Spinal cord (tissue), 10 donors: Measurements from ENCODE around the gene MZT2A. TPM values are rescaled to one million over a fixed set of nuclear protein-coding genes. Genes with fewer than 3 reads are reported as not detected.
"Not testable (repeated sequence)": the region's sequence is repeated elsewhere in the genome, so short reads cannot be mapped to it uniquely, and the experiment has no call there.

Experiments
- DNase-seq, 6 donors: peaks; one replicate each; pipeline versions ENCODE4 v3.0.0 to v3.0.0-alpha.2; 2013 to 2015; ENCODE audit warnings: low spot score in 6 of 6, low read depth in 4 of 6
- H3K27ac ChIP-seq: one replicate; pipeline ENCODE4 v1.5.1; 2013; ENCODE audit warnings: low read depth, low read length, control low read depth
- H3K27me3 ChIP-seq: one replicate; pipeline ENCODE4 v1.6.1; 2013; ENCODE audit warnings: low read length; ENCODE audit not compliant: control insufficient read depth, insufficient read depth
- H3K36me3 ChIP-seq: one replicate; pipeline ENCODE4 v1.6.1; 2013; ENCODE audit warnings: low read length; ENCODE audit not compliant: control insufficient read depth, insufficient read depth
- H3K4me1 ChIP-seq: one replicate; pipeline ENCODE4 v1.6.1; 2013; ENCODE audit warnings: low read length; ENCODE audit not compliant: control insufficient read depth, insufficient read depth
- H3K4me3 ChIP-seq: one replicate; pipeline ENCODE4 v1.5.1; 2013; ENCODE audit warnings: low read depth, low read length, control low read depth
- H3K9me3 ChIP-seq: one replicate; pipeline ENCODE4 v1.6.1; 2013; ENCODE audit warnings: low read length; ENCODE audit not compliant: control insufficient read depth, insufficient read depth
- WGBS: methylation state at CpG from one replicate; pipeline ENCODE4 v1.1.5; 2013; ENCODE audit warnings: missing lambda C conversion rate; ENCODE audit not compliant: insufficient coverage; 5-methylcytosine and 5-hydroxymethylcytosine counted together
- polyA plus RNA-seq, 2 donors: library from polyadenylated mRNA; unstranded; fragments of 120-200 nt; gene quantifications; one replicate each; pipeline ENCODE4 v1.2.1, GENCODE V29; 2013; ENCODE audit not compliant: insufficient read length in 2 of 2
- total RNA-seq, 2 donors: library from RNA; depleted of rRNA in 1 of 2; stranded (reverse); fragments of 120-200 nt in 1 of 2; fragments of >200 nt in 1 of 2; gene quantifications; one replicate each; pipeline versions ENCODE4 v1.2.3 to v1.2.4, GENCODE V29; 2013 to 2014
- donor health status: healthy.

The MZT2A gene
- total and polyA plus RNA-seq, 4 donors, result 31.6 to 129 (median 103) TPM

GRCh38 chr2:131471624-131472023 is 20.6 kb downstream of the MZT2A start:
- not testable (repeated sequence) for H3K4me3 ChIP-seq, H3K27ac ChIP-seq, H3K9me3 ChIP-seq, DNase-seq, H3K27me3 ChIP-seq, H3K4me1 ChIP-seq
- WGBS, result no CpG with 5 or more reads among the region's 8 CpGs
- peaks cover 11% of the 10 kb centered on the region for H3K36me3 ChIP-seq

GRCh38 chr2:131470944-131471343 is 21.3 kb downstream of the MZT2A start:
- not testable (repeated sequence) for H3K4me1 ChIP-seq, H3K27ac ChIP-seq, DNase-seq, H3K9me3 ChIP-seq, H3K36me3 ChIP-seq, H3K27me3 ChIP-seq, H3K4me3 ChIP-seq
- WGBS, result no CpG with 5 or more reads among the region's 3 CpGs

GRCh38 chr2:131467722-131468121 is 24.5 kb downstream of the MZT2A start:
- H3K36me3 ChIP-seq, H3K27ac ChIP-seq, H3K4me1 ChIP-seq, H3K27me3 ChIP-seq, DNase-seq, H3K4me3 ChIP-seq, H3K9me3 ChIP-seq: not testable (repeated sequence)
- WGBS, result 79% methylated on average over 5 of the region's 10 CpGs

GRCh38 chr2:131454914-131455313 is 37.3 kb downstream of the MZT2A start:
- not testable (repeated sequence) for H3K4me1 ChIP-seq, H3K27me3 ChIP-seq
- no CpG with 5 or more reads among the region's 2 CpGs for WGBS

DNA sequence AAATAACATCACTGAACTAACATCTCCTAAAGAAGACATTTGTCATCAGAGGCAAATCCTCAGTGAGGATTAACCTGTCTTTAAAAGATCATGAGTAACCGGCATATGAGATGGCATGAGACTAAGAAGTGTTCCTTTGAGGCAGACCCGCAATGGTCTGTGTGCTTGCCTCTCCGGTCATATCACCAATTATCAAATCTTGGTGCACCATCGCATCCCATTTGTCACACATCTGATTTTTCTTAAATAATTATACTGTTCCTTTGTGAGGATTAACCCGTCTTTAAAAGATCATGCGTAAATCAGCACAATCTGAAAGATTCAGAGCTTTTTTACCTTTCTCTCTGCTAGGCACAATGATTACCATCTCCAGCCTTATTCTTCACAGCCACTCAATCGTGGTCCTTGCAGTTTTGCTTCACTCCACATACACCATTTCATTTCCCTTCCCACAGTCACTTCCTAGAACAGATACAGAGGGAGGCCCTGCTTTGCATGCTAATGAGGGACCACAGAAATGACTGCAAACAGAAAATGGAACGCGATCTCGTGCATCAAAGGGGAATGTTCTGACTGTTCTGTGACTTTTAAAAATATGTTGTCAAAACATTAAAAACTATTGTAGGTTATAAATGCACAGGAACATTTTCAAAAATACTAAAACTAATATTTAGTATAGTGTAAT is 40.8 kb downstream of the MZT2A start:
- H3K9me3 ChIP-seq, H3K4me1 ChIP-seq, H3K36me3 ChIP-seq, DNase-seq, H3K4me3 ChIP-seq, H3K27me3 ChIP-seq, H3K27ac ChIP-seq: not testable (repeated sequence)
- no CpG with 5 or more reads among the region's 10 CpGs for WGBS

More at GRCh38 chr2:131454914-131455313, 37.3 kb downstream of the MZT2A start:
- H3K27ac ChIP-seq, H3K9me3 ChIP-seq, H3K36me3 ChIP-seq, H3K4me3 ChIP-seq, DNase-seq: not testable (repeated sequence)

GRCh38 chr2:131447981-131448380 is 44.2 kb downstream of the MZT2A start:
- H3K4me1 ChIP-seq, H3K27ac ChIP-seq, H3K9me3 ChIP-seq, H3K36me3 ChIP-seq, H3K27me3 ChIP-seq, DNase-seq, H3K4me3 ChIP-seq: not testable (repeated sequence)
- WGBS, result no CpG with 5 or more reads among the region's 9 CpGs

DNA sequence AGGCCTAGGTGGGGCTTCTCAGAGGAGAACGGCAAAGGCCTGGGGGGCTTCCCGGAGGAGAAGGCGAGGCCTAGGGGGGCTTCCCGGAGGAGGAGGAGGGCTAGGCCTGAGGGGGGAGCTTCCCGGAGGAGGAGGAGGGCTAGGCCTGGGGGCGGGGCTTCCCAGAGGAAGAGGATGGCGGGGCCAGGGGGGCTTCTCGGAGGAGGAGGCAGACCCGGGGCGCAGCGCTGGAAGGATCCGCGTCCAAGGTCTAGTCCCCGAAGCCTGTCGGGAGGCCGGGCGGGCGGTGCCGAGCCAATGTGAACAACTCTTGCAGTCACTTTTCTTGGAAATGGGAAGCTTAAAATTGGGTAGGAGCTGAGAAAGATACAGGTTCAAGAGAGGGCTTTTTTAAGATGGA is 46.3 kb downstream of the MZT2A start:
- Histone ChIP-seq H3K27ac (no peak overlapping the region), H3K4me1 (no peaks in the 10 kb centered on the region), H3K36me3 (no peaks in the 10 kb centered on the region), H3K9me3 (no peaks in the 10 kb centered on the region), H3K4me3 (no peak overlapping the region), H3K27me3 (no peaks in the 10 kb centered on the region)
- no peak for DNase-seq
- WGBS, result 96% methylated on average over 4 of the region's 19 CpGs

- not testable (repeated sequence) for H3K9me3 ChIP-seq, H3K27ac ChIP-seq, H3K36me3 ChIP-seq, DNase-seq, H3K27me3 ChIP-seq, H3K4me1 ChIP-seq, H3K4me3 ChIP-seq
- 95% methylated on average over 12 of the region's 21 CpGs for WGBS
Observed at GRCh38 chr2:131445515-131445797, 46.7 kb downstream of the MZT2A start.

DNA sequence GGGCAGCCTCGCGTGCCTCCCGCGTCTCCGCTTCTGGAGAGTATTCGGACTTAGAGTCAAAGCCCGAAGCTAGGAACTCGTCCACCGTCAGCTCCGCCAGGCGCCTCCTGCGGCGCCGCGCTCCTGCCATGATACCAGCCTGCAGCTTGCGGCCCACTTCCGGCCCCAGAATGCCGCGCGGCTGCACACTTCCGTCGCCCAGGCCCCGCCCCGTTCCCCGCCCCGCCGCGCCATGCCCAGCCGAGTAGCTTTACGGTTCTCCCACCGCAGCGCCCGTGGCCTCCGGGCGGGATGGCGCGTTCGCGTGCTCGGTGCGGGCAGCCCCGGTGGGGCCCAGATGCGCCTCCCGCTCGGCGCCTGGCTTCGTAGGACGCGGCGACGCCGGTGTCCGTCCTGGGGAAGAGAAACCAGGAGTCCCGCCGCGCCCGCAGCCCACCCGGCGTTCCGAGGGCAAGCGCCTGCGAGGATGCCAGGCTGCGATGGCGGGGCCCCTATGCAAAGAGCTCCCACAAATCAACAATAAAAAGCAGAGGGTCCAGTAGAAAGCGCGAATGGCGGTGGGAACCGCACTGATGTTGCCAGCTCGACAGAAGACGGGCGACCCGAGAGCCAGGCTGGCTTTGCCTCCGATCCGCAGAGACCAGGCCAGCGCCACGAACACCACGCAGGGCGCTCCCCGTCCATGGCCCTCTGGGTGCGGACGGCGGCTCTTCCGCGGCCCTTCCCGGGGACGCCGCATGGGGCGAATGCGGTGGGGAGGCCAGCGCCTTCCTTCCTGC is 47.3 kb downstream of the MZT2A start:
- not testable (repeated sequence) for H3K36me3 ChIP-seq

More for the DNA sequence above, 47.3 kb downstream of the MZT2A start:
- WGBS, result 75% methylated on average over 51 of the region's 90 CpGs
- H3K27me3 ChIP-seq, H3K4me1 ChIP-seq, H3K9me3 ChIP-seq, DNase-seq, H3K4me3 ChIP-seq, H3K27ac ChIP-seq: not testable (repeated sequence)
